Measurements from ENCODE around the gene GP1BA.

GRCh38 chr17:4972322-4972721 lies 40.2 kb downstream of the GP1BA start:
- TF ChIP-seq YY1 (IDR thresholded peaks at IDR 0.05; ENCODE audit: insufficient read depth, insufficient read length) (no peak), SUZ12 (IDR thresholded peaks at IDR 0.05; ENCODE audit: extremely low read depth, insufficient read depth, insufficient read length) (no peak)

Measured in NT2/D1 (cell line).